Glomerular endothelial cell (primary cell): ENCODE measurements around the gene INS. TPM values are rescaled to one million over a fixed set of nuclear protein-coding genes. Genes with fewer than 3 reads are reported as not detected.
"Not testable (repeated sequence)": the region's sequence is repeated elsewhere in the genome, so short reads cannot be mapped to it uniquely, and the experiment has no call there.

ENCODE experiments used
- DNase-seq: peaks from one replicate; pipeline ENCODE4 v3.0.0-alpha.2; 2011; ENCODE audit warnings: low read depth, low spot score; ENCODE audit errors: extremely low read depth
- total RNA-seq: library from RNA; depleted of rRNA; stranded (reverse); fragments of >200 nt; gene quantifications from 2 replicates; pipeline ENCODE4 v1.2.3, GENCODE V29; 2015

INS gene
- total RNA-seq, 1 donor from 2014 or later: not detected

DNA sequence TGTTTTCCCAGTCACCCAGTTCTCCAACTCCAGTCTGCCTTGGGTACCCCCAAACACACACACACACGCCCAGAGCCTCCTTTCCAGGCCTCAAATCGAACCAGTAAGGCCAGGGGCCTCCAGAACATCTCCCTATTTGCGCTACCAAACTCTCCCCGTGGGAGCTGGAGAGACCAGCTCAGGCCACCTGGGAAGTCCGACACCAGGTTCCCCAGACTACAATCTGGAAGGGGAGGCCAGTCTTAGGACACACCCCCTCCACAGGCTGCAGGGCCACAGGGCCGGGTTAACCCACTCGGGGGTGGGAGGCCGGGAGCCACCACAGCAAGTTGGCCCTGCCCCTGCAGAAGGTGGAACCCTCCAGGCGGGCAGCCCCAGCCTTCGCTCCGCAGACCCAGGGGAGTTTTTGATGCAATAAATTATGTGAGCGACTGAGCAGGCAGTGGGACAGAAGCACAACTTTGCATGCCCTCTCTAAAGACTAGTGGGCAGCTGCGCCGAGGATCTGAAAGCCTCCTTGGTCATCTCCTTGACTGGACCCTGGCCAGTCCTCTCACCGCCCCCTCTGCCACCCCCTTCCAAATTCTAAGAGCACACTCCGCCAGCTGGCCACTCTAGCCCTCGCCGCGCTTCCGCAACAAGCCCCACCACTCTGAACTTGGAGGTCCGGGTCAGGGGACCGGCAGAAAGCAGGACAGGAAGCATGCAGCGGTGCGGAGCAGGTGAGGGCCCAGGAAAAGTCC lies 24.6 kb downstream of the INS start:
- no peak for DNase-seq

DNA sequence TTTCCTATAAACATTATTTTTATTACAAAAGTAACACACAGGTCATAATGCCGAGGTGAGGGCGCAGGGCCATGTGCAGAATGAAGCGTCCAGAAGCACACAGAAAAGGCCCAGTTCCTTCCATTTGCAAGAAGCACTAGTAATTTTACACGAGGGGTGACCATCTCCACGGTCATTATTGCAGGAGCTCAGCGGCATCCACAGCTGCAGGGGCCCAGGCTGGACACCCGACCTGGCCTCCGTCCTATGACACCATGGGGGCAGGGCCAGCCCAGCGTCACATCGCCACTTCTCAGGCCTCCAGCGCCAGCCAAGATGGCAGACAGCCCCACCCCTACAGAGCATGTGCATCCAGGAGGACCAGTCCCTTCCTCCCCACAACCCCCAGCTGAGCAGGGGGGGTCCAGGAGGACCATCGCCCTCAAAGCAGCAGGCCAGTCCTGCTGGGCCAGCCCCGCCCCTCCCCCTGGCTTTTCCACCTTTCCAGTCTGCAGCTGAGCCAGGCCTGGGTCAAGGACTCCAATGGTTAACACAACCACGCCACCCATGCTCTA lies 25.3 kb downstream of the INS start:
- no peak for DNase-seq

DNA sequence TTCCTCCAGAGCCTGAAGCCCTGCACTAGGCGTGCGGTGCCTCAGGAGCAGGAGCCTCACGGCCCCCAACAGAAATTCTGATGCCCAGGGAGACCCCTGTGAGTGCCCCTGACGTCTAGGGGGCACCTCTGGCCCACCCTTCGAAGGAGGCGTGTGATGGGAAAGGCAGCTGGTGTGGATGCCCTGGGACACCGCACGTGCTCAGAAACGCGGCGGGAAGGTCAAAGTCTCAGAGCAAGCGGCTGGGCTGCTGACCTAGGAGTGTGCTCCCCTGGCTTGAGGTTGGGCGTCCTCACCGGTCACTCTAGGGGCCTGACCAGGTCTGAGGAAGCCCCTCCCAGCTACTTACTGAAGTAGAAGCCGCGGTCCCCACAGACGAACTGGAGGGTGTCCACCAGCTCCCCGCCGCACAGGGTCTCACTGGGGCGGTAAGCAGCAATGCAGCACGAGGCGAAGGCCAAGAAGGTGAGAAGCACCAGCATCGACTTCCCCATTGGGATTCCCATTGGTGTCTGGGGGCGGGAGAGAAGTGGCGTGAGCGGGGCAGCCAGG lies 25.9 kb downstream of the INS start:
- DNase-seq: no peak

DNA sequence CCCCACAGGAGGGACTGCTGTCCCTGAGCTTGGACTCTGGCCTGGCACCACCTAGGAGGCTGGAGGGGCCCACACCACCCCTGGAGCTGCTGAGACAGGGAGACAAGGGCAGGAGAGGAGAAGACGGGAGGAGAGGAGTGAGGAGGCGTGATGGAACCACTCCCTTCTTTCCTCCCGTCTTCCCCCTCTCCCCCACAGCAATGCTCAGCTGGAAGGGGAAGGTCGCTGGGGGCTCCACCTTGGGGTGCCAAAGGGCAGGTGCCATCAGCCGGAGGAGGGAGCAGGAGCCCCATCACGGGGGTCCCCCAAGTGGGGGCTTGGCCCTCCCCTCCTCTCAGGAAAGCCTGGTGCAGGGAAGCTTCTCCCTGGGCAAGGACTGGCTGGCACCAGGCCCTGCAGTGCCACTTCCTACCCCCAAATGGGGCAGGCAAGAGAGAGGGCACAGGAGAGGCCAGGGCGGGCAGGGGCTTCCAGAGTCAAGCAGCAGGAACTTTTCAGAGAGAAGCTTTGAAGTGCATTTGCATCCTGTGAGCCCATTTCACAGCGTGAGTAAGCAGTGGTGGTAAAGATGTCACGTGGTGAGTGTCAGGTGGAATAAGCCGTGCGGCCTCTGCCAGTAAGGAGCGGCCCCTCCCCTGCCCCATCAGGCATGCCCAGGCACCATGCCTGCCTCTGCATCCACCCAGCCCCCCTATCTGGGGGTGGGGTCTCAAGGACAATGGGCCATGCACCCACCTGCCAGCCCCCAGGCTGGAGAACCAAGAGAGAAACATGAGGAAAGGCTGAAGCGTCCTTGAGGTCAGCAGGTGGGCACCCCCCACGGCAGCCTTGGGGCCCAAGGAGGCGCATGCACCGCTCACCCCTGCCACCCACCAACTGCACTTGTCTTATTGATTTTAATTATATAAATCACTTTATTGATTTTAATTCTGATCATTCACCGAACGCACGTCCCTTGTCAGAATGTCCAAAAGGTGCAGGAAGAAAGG lies 26.7 kb downstream of the INS start:
- no peak for DNase-seq

DNA sequence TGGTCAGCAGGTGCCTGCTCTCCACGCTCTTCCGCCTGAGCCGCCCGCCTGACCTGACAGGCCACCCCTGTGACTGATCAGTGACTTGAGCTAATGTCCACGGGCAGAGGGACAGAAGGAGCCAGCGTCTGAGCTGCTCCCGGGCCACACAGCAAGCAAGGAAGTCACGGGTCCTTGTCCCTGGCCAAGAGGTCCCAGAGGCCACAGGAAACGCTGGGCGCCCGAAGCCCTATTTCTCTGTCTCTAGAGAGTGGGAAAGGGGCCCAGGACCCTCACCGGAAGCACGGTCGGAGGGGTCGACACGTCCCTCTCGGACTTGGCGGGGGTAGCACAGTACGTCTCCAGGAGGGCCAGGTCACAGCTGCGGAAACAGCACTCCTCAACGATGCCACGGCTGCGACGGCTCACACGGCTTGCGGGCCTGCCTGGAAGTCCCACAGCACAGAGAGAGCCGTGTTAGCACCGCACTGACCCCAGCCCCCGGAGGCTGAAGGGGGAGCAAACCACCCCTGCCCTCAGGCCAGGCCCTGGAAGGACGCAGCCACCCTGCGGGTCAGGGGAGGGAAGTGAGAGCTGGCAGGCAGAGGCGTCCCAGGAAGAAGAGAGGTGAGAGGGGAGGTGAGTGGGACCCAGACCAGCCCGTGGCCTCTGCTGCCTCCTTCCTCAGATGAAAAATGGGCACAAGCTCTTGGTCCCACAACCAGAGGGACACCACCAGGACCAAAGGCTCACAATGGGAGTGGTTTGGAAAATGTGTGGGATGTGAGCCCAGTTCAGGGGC lies 27.6 kb downstream of the INS start:
- no peak for DNase-seq

DNA sequence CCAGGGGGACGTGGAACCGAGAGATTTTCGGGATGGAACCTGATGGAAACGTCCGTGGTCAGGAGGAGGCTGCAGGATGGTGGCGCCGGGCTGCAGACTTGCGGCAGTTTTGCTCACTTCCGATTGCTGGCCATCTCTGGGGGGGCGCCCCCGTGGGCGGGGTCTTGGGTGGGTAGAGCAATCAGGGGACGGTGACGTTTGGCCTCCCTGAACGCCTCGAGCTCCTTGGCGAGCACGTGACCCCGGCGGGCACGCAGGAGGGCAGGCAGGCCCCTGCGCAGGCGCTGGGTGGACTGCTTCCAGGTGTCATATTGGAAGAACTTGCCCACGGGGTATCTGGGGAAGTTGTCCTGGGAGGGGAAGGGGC lies 28.2 kb downstream of the INS start:
- no peak for DNase-seq

DNA sequence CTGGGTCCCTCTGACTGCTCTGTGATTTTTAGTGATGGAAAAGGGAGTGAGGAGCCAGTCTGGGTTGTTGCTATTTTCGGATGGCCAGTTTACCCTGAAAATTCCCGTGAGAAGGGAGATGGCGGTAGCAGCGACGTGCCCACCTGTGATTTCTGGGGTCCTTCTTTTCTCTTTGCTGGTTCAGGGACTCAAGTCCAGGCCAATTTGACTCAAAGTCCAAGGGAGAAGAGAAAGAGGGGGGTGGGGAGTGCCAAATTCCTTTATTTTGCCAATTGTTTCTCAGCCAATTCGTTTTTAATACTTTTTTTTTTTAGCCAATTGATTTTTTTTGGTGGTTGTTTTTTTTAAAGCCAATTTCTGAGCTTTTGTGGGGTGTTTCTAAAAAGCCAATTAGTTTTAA lies 28.8 kb downstream of the INS start:
- no peak for DNase-seq

DNA sequence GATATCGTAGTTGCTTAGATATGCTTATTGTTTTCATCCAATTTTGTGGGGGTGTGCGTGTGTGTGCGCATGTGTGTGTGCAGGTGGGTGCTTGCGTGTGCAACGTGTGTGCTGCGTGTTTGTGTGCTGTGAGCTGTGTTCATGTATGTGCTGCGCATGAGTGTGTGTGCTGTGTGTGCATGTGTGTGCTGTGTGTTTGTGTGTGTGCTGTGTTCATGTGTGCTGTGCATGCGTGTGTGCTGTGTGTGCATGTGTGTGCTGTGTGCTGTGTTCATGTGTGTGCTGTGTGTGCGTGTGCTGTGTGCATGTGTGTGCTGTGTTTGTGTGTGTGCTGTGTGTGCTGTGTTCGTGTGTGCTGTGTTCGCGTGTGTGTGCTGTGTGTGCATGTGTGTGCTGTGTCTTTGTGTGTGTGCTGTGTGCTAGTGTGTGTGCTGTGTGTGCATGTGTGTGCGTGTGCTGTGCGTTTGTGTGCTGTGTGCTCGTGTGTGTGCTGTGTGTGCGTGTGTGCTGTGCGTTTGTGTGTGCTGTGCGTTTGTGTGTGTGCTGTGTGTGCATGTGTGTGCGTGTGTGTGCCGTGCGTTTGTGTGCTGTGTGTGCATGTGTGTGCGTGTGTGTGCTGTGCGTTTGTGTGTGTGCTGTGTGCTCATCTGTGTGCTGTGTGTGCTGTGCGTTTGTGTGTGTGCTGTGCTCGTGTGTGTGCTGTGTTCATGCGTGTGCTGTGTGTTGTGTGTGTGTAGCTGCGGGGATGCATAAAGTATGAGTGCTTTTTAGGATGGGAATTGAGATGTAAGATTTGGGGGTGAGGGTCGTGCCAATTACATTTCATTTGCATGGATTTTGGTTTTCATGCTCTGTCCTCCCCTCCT lies 29.4 kb downstream of the INS start:
- DNase-seq: no peak

DNA sequence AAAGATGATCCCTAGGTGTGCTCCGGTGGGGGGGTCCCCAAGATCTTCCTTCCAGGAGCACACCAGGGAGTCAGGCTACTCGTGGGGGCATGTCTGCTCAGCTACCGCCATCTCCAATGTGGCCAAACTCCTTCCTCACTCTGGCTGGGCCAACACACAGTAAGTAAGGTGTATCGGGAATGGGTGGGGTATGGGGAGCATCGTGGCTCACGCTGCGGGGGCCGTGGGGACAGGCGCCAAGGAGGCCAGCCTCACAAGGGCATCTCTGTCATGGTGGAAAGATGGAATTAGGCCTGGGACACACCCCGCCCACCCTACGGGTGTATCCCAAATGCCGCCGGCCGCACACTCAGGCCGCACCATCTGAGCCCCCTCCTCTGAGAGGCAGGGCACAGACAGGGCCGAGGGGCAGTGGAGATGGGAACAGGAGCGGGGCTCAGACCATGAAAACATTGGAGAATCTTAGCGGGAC lies 30.1 kb downstream of the INS start:
- no peak for DNase-seq

DNA sequence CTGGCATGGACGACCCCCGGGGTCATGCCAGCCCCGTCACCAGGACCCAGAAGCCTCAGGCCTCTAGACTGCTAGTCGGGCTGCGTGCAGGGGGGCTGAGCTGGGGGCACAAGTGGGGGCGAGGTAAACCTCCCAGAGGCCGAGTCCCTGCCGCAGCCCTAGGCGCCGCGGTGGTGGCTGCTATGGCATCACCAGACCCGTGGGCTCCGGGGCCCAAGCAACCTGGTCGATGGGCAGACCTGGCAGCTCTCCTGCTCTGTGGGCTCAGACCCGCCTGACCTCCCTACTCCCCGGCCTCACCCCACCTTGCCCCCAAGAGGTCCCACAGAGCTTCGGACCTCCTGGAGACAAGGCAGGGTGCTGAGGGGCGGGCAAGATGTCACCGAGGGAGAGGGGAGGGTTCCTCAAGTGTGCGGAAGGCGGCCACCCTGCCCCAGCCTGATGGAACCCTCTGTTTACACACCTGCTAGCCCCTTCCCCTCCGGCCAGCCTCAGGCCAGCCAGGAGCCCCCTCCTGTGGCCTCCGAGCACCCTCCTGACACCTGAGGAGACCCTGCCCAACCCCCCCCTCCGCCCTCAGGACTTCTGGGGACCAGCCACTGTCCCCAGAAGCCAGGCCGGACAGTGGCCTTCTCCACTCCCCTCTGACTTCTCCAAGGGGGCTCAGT lies 31.2 kb downstream of the INS start:
- no peak for DNase-seq

DNA sequence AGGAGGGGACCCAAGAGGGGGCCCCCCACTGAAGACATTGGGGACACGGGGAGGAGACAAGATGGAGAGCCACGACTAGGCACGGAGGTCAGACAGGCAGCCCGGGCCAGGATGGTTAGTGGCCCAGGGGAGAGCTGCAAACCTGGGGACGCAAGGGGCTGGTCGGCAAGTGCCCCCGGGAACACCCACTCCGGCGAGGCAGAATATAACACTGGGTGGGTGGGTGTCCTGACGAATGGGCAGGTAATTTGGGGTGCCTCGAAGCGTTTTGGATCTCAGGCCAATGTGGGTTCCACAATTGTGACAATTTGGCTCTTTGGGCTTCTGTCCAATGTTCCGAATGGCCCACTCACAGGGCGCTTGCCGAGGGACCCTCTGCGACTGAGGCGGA lies 31.7 kb downstream of the INS start:
- no peak for DNase-seq

DNA sequence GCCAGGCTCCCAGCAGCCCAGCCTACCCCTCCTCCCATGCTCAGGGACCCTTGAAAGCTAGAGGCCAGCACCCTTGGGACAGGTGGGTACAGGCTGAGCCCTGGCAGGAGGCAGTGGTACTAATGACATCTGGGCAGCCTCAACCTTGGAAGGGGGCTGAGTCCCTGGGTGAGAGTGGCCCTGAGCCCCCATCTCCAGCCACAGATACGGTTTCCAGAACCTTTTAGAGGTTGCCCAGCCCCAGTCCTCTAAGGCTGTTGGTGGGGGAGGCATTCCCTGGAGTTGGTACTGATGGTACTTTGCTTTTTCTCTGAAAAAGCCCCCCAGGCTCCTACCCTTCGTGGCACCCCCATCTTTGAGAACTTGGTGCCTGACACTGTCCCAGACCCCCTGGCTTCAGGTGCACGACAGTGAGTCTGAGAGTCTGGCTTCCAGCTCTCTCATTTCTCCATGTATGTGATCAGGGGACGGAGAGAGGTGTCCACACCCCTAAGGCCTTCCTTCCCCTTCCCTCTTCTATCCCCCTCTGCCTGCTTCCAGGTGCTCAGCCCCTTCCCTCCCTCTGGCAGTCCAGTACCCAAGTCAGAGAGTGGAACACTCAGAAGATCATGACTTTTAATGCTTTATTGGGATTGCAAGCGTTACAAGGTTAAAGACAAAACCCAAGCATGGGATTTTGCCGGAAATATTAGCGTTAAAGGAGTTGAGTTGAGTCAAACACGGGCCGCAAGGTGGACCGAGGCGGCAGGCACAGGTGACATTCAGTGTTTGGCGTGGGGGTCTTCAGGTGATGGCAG lies 32.3 kb downstream of the INS start:
- DNase-seq: no peak

DNA sequence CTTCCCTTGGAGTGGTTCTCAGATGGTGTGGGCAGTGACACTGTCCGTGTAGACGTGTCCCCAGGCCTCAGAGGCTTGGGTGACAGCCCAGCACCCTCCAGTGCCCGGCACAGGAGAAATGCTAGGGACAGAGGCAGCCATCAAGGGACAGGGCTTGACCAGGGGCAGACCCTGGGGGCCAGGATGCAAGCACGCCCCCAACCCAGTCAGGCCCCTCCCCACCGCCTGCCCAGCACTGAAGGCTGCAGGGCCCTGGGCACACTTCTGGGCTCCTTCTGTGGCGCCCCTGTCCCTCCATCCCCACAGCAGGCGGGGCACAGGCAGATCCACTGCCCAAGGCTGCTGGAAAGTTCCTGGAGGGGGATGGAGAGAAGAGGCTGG lies 32.9 kb downstream of the INS start:
- no peak for DNase-seq

DNA sequence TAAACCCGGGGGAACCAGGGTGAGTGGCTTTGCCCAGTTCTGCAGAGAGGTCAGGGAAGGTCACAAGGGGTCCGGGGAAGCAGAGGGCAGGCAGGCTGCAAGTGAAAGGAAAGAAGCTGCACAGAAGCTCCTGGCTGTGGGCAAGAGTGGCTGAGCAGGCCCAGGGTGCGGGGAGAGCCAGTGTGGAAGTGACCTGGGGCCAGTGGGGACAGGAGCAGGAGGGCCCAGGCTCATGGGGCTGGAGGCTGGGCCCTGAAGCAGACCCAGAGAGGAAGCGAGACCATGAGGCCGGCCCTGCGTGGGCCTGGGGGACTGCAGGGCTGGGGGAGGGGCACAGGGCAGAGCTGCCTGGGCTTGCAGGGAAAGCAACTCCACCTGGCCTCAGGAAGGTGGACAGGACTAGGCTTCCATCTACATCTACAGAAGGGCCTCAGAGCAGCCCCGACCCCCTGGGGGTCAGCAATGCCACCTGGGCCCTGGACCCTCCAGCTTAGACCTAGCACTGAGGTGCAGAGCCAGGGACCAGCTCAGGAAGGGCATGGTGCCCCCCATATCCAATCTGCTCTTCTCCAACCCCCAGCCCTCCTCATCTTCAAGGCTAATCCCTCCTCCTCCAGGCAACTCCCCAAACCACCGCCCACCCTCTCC lies 33.4 kb downstream of the INS start:
- DNase-seq: no peak

DNA sequence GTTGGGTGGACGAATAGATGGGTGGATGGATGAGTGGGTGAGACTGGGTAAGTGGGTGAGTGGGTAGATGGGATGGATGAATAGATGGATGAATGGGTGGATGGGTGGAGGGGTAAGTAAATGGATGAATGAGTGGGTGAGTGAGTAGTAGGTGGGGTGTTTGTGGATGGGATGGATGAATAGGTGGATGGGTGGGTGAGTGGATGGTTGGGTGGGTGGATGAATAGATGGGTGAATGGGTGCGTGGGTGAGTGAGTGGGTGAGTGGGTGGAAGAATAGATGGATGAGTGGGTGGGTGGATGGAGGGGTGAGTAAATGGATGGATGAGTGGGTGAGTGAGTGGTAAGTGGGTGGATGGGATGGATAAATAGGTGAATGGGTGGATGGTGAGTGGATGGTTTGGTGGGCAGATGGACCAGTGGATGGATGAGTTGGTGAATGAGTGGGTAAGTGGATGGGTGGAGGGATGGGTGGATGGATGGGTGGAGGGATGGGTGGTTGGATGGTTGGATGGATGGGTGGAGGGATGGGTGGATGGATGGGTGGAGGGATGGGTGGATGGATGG lies 34.4 kb downstream of the INS start:
- DNase-seq: no peak

DNA sequence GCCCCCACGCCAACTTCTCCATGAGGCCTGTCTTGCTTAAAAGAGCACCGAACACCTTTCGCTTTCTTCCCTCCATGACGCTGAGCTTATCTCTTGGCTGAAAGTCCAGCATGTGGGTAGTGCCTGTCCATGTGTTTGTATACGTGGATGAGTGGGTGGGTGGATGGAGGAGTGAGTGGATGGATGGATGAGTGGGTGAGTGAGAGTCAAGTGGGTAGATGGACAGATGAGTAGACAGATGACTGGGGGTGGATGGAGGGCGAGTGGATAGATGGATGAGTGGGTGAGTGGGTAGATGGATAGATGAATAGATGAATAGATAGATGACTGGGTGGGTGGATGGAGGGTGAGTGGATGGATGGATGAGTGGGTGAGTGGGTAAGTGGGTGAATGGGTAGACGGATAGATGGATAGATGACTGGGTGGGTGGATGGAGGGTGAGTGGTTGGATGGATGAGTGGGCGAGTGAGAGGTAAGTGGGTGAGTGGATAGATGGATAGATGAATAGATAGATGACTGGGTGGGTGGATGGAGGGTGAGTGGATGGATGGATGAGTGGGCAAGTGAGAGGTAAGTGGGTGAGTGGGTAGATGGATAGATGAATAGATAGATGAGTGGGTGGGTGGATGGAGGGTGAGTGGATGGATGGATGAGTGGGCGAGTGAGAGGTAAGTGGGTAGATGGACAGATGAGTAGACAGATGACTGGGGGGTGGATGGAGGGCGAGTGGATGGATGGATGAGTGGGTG lies 36.1 kb downstream of the INS start:
- DNase-seq: not testable (repeated sequence)

DNA sequence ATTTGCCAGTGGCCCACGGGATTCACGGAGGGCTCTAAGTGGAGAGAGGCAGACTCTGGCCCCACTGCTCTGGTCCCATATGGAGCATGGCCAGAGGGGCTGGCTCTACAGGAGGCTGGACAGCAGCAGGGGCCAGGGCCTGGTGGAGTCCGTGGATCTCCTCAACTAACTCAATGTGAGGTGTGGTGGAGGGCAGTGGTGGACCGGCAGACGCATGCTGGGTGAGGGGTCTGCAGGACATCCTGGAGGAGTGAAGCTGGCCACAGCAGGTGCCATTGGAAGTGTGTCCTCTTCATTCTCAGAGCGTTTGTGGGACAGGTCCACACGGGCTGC lies 37.4 kb downstream of the INS start:
- DNase-seq: no peak
